ENCODE results near the gene DSCAML1.

DNA sequence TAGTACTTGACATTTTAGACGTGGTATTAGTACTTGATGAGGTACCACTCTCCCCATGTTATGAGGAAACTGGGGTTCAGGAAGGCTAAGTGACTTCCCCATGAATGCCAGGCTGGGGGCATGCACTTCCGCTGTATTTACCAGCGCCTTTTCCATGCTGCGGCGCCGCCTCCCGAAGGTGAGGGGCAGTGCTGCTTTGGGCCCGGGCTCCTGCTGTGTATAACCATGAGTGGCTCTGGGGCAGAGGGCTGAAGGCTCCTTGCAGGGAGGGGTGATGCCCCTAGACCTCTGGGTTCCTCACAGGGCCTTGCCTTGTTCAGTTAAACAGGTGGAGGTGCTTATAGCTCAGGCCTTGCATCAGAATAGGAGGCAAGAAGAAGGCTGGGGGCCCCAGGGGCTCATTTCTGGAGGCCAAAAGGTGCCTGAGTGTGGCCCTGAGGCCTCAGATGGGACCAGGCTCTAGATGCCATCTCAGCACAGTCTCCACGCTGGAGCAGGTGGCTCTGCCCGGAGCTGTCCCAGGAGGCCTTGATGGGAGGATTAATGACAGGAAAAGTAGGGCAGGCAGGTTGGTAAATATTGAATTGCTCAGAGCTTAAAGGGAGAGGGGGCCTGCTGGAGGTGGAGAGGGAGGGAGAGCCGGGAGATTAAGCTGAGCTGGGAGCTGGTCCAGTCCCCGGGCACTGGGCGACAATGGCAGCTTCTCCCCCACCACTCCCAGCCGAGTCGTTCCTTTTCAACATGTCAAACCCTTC, 339.8 kb downstream of the DSCAML1 start:
- TF ChIP-seq, protein P1, sequence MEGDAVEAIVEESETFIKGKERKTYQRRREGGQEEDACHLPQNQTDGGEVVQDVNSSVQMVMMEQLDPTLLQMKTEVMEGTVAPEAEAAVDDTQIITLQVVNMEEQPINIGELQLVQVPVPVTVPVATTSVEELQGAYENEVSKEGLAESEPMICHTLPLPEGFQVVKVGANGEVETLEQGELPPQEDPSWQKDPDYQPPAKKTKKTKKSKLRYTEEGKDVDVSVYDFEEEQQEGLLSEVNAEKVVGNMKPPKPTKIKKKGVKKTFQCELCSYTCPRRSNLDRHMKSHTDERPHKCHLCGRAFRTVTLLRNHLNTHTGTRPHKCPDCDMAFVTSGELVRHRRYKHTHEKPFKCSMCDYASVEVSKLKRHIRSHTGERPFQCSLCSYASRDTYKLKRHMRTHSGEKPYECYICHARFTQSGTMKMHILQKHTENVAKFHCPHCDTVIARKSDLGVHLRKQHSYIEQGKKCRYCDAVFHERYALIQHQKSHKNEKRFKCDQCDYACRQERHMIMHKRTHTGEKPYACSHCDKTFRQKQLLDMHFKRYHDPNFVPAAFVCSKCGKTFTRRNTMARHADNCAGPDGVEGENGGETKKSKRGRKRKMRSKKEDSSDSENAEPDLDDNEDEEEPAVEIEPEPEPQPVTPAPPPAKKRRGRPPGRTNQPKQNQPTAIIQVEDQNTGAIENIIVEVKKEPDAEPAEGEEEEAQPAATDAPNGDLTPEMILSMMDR (IDR thresholded peaks at IDR 0.05), result no peak
- TF ChIP-seq POLR2AphosphoS5 (IDR thresholded peaks at IDR 0.05), result no peak
- no peak for TF ChIP-seq POLR2A (IDR thresholded peaks at IDR 0.05)
- no peak for TF ChIP-seq EP300 (IDR thresholded peaks at IDR 0.05; ENCODE audit: low read depth)
